ENCODE results near the gene DNAJC11. TPM values are rescaled to one million over a fixed set of nuclear protein-coding genes. Genes with fewer than 3 reads are reported as not detected.
"Not testable (repeated sequence)": the region's sequence is repeated elsewhere in the genome, so short reads cannot be mapped to it uniquely, and the experiment has no call there.

Gene DNAJC11
- total and polyA plus RNA-seq, 2 experiments from 2014 or later, result 35.3 to 39.5 TPM

DNA sequence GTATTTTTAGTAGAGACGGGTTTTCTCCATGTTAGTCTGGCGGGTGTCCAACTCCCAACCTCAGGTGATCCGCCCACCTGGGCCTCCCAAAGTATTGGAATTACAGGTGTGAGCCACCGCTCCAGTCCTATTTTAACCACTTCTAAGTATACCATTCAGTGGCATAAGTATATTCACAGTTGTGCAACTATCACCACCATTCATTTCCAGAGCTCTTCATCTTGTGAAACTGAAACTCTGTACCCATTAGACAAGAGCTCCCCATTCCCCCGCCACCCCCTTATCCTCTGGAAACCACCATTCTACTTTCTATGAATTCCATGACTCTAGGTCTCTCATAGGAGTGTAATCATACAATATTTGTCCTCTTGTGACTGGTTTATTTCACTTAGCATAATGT lies 43.5 kb upstream of the DNAJC11 start:
- TF ChIP-seq, protein P1, sequence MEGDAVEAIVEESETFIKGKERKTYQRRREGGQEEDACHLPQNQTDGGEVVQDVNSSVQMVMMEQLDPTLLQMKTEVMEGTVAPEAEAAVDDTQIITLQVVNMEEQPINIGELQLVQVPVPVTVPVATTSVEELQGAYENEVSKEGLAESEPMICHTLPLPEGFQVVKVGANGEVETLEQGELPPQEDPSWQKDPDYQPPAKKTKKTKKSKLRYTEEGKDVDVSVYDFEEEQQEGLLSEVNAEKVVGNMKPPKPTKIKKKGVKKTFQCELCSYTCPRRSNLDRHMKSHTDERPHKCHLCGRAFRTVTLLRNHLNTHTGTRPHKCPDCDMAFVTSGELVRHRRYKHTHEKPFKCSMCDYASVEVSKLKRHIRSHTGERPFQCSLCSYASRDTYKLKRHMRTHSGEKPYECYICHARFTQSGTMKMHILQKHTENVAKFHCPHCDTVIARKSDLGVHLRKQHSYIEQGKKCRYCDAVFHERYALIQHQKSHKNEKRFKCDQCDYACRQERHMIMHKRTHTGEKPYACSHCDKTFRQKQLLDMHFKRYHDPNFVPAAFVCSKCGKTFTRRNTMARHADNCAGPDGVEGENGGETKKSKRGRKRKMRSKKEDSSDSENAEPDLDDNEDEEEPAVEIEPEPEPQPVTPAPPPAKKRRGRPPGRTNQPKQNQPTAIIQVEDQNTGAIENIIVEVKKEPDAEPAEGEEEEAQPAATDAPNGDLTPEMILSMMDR (IDR thresholded peaks at IDR 0.05; ENCODE audit: poor library complexity), result no peak
- TF ChIP-seq EZH2phosphoT487 (IDR thresholded peaks at IDR 0.05; ENCODE audit: low read depth, severe bottlenecking, unreplicated experiment), result no peak
- no peak for TF ChIP-seq EZH2 (IDR thresholded peaks at IDR 0.05; ENCODE audit: borderline replicate concordance)
- peaks cover 5% of the 10 kb centered on the region for H3K27me3 ChIP-seq
- no peaks in the 10 kb centered on the region for H3K9me2 ChIP-seq (replicated peaks; ENCODE audit: insufficient read depth)
- H3K27ac ChIP-seq, result no peak overlapping the region
- H3K36me3 ChIP-seq (replicated peaks; ENCODE audit: insufficient read depth, low read depth), result no peaks in the 10 kb centered on the region
- H2AFZ ChIP-seq, result no peak overlapping the region
- no peaks in the 10 kb centered on the region for H3K4me1 ChIP-seq (ENCODE audit: insufficient read depth)
- DNase-seq (ENCODE audit: low spot score), result no peak
- no peak overlapping the region for H3K4me2 ChIP-seq
- no peak overlapping the region for H3K4me3 ChIP-seq
- no peaks in the 10 kb centered on the region for H3K9me3 ChIP-seq (ENCODE audit: low read depth)
- WGBS (ENCODE audit: low lambda C conversion rate, missing lambda C conversion rate), result 92% methylated on average over 5 of the region's 5 CpGs
- H3K79me2 ChIP-seq, result no peaks in the 10 kb centered on the region
- no peaks in the 10 kb centered on the region for H4K20me1 ChIP-seq (ENCODE audit: insufficient read depth, poor library complexity, severe bottlenecking)

DNA sequence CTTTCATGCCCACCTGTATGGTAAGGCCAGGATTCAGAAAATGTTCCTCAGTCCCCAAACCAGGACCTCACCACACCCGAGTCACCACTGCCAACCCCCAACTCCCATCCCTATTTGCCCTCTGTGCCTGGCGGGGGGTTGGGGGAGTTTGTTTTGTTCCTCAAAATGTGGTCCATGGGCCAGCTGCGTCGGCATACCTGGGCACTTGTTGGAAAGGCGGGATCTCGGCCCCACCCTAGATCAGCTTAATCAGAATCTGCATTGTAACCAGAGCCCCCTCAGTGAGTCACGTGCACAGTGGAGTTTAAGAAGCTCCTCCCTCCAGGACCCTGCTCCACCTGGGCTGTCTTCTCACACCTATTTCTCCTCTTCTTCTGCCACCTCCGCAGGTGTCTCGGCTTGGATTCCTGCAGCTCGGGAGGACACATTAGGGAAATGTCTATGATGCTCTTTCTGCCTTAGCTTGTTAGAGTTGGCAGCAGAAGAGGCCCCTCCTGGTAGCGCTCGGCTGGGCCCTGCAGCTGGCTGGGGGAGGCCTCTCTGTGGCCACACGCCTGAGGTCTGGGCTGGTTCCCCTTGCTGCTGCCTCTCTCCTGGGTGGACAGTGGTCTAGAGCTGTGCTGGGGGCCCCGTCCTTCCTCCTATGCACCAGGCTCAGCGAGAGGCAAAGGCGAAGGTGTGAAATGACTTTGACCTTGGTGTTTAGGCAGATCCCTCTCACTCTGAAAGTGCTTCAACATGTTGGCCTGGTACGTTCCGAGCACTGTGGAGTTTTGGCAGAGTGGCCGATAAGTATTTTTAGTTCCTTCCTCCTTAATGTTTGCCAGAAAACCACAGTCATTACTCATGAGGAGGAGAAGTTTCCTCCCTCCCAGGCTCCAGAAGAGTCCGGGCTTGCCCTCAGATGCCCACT lies 41.8 kb upstream of the DNAJC11 start:
- TF ChIP-seq EZH2 (IDR thresholded peaks at IDR 0.05; ENCODE audit: borderline replicate concordance), result no peak
- TF ChIP-seq EZH2phosphoT487 (IDR thresholded peaks at IDR 0.05; ENCODE audit: low read depth, severe bottlenecking, unreplicated experiment), result no peak
- TF ChIP-seq, protein P1 (IDR thresholded peaks at IDR 0.05; ENCODE audit: poor library complexity), result no peak
- Histone ChIP-seq H3K79me2 (no peaks in the 10 kb centered on the region), H3K9me2 (replicated peaks; ENCODE audit: insufficient read depth) (no peaks in the 10 kb centered on the region), H3K27me3 (no peaks in the 10 kb centered on the region), H3K27ac (no peak overlapping the region), H3K4me1 (ENCODE audit: insufficient read depth) (no peaks in the 10 kb centered on the region), H2AFZ (no peak overlapping the region), H3K36me3 (replicated peaks; ENCODE audit: insufficient read depth, low read depth) (no peaks in the 10 kb centered on the region), H3K9me3 (ENCODE audit: low read depth) (no peaks in the 10 kb centered on the region), H3K4me2 (no peak overlapping the region), H3K4me3 (no peak overlapping the region), H4K20me1 (ENCODE audit: insufficient read depth, poor library complexity, severe bottlenecking) (no peaks in the 10 kb centered on the region)
- no peak for DNase-seq (ENCODE audit: low spot score)
- 86% methylated on average over 20 of the region's 20 CpGs for whole genome bisulfite sequencing (ENCODE audit: low lambda C conversion rate, missing lambda C conversion rate)

DNA sequence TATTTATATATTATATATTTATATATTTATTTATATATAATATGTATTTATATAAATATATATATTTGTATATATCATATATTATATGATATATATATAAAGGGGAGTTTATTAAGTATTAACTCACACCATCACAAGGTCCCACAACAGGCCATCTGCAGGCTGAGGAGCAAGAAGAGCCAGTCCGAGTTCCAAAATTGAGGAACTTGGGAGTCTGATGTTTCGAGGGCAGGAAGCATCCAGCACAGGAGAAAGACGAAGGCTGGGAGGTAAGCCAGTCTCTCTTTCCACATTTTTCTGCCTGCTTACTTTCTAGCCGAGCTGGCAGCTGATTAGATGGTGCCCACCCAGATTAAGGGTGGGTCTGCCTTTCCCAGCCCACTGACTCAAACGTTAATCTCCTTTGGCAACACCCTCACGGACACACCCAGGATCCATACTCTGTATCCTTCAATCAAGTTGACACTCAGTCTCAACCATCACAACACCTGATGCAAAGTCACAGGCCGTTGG lies 41.1 kb upstream of the DNAJC11 start:
- DNase-seq (ENCODE audit: low spot score); H3K27ac ChIP-seq; H3K9me3 ChIP-seq (ENCODE audit: low read depth); H3K4me3 ChIP-seq; H3K4me1 ChIP-seq (ENCODE audit: insufficient read depth); H2AFZ ChIP-seq; H3K9me2 ChIP-seq (replicated peaks; ENCODE audit: insufficient read depth); H4K20me1 ChIP-seq (ENCODE audit: insufficient read depth, poor library complexity, severe bottlenecking); H3K4me2 ChIP-seq; H3K79me2 ChIP-seq; H3K36me3 ChIP-seq (replicated peaks; ENCODE audit: insufficient read depth, low read depth); H3K27me3 ChIP-seq: not testable (repeated sequence)
- 84% methylated on average over 7 of the region's 7 CpGs for WGBS (ENCODE audit: low lambda C conversion rate, missing lambda C conversion rate)

DNA sequence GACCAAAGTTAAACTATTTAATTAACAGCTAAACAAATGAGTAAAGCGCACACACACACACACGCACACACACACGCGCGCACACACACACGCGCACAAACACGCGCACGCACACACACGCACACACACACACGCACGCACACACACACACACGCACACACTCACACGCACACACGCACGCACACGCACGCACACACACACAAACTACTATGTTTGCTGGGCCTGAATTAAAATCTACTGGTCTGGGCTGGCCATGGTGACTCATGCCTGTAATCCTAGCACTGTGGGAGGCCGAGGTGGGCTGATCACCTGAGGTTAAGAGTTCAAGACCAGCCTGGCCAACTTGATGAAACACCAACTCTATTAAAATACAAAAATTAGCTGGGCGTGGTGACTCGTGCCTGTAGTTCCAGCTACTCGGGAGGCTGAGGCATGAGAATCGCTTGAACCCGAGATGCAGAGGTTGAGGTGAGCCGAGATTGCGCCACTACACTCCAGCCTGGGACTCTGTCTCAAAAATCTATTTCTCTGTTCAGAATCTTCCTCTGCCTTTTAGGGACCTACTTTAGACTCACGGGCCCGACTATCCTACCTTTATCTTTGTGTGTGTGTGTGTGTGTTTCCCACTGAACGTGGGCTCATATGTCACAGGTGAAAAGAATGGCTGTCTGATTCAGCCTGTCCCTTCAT lies 37.5 kb upstream of the DNAJC11 start:
- H3K9me2 ChIP-seq (replicated peaks; ENCODE audit: insufficient read depth), result no peaks in the 10 kb centered on the region
- no peaks in the 10 kb centered on the region for H3K9me3 ChIP-seq (ENCODE audit: low read depth)
- H3K27ac ChIP-seq, result no peak overlapping the region
- WGBS (ENCODE audit: low lambda C conversion rate, missing lambda C conversion rate), result 87% methylated on average over 30 of the region's 30 CpGs
- H2AFZ ChIP-seq, result no peak overlapping the region
- no peaks in the 10 kb centered on the region for H3K27me3 ChIP-seq
- no peak overlapping the region for H3K4me3 ChIP-seq
- peaks cover 3% of the 10 kb centered on the region for H3K4me1 ChIP-seq (ENCODE audit: insufficient read depth)
- H4K20me1 ChIP-seq (ENCODE audit: insufficient read depth, poor library complexity, severe bottlenecking), result no peaks in the 10 kb centered on the region
- H3K4me2 ChIP-seq, result no peak overlapping the region
- no peak for TF ChIP-seq EZH2 (IDR thresholded peaks at IDR 0.05; ENCODE audit: borderline replicate concordance)
- TF ChIP-seq, protein P1 (IDR thresholded peaks at IDR 0.05; ENCODE audit: poor library complexity), result no peak
- TF ChIP-seq EZH2phosphoT487 (IDR thresholded peaks at IDR 0.05; ENCODE audit: low read depth, severe bottlenecking, unreplicated experiment), result no peak
- no peaks in the 10 kb centered on the region for H3K79me2 ChIP-seq
- no peak for DNase-seq (ENCODE audit: low spot score)
- no peaks in the 10 kb centered on the region for H3K36me3 ChIP-seq (replicated peaks; ENCODE audit: insufficient read depth, low read depth)

All from hepatocyte (in vitro differentiated cells).